Stomach (tissue), 4 donors: ENCODE results near the gene EHHADH.

Experiments
- EP300 ChIP-seq: sonication (generic); formaldehyde crosslinking; IDR thresholded peaks from one replicate; pipeline ENCODE4 v1.6.1; 2017; ENCODE audit warnings: antibody characterized with exemption
- POLR2A ChIP-seq, 4 donors: fragments of 450-650 bp; IDR thresholded peaks; one replicate each; pipeline ENCODE4 v1.6.1; 2016; ENCODE audit warnings: antibody characterized with exemption in 4 of 4, control low read depth in 2 of 4, mild to moderate bottlenecking in 1 of 4, moderate library complexity in 1 of 4
- TF ChIP-seq, protein P1 (sequence below), 7 experiments: fragments of 450-650 bp in 4 of 7; fragments of 200-600 bp in 3 of 7; sonication (generic) in 3 of 7; IDR thresholded peaks; one replicate each; pipeline ENCODE4 v1.5.1; 2016 to 2019; ENCODE audit warnings: antibody characterized with exemption in 7 of 7, control low read depth in 2 of 7, mild to moderate bottlenecking in 1 of 7

DNA sequence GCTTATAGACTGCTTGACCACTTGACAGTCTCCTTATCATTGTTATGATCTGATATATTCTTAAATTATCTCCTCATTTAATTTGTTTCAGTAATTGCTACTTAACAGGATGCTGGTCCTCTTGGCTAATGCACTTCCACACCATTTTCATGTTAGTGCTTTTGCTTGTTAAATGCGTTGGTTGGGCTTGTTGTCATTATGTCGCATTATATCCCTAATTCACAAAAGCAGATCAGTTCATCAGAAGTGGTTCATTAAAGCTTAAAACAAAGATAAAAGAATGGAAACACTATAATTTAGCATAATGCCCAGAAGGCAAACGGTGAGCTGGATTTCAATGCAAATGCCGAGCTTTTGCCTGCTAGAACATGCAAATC is 17.1 kb upstream of the EHHADH start:
- TF ChIP-seq, protein P1, sequence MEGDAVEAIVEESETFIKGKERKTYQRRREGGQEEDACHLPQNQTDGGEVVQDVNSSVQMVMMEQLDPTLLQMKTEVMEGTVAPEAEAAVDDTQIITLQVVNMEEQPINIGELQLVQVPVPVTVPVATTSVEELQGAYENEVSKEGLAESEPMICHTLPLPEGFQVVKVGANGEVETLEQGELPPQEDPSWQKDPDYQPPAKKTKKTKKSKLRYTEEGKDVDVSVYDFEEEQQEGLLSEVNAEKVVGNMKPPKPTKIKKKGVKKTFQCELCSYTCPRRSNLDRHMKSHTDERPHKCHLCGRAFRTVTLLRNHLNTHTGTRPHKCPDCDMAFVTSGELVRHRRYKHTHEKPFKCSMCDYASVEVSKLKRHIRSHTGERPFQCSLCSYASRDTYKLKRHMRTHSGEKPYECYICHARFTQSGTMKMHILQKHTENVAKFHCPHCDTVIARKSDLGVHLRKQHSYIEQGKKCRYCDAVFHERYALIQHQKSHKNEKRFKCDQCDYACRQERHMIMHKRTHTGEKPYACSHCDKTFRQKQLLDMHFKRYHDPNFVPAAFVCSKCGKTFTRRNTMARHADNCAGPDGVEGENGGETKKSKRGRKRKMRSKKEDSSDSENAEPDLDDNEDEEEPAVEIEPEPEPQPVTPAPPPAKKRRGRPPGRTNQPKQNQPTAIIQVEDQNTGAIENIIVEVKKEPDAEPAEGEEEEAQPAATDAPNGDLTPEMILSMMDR (IDR thresholded peaks at IDR 0.05), result no peak
- TF ChIP-seq POLR2A (IDR thresholded peaks at IDR 0.05), result no peak
- no peak for TF ChIP-seq EP300
